ENCODE measurements around the gene NFE2.
A peak's percentile ranks its signal among the peaks of the same experiment; 100 is the strongest.
"Not testable (repeated sequence)": the region's sequence is repeated elsewhere in the genome, so short reads cannot be mapped to it uniquely, and the experiment has no call there.

The NFE2 gene

DNA sequence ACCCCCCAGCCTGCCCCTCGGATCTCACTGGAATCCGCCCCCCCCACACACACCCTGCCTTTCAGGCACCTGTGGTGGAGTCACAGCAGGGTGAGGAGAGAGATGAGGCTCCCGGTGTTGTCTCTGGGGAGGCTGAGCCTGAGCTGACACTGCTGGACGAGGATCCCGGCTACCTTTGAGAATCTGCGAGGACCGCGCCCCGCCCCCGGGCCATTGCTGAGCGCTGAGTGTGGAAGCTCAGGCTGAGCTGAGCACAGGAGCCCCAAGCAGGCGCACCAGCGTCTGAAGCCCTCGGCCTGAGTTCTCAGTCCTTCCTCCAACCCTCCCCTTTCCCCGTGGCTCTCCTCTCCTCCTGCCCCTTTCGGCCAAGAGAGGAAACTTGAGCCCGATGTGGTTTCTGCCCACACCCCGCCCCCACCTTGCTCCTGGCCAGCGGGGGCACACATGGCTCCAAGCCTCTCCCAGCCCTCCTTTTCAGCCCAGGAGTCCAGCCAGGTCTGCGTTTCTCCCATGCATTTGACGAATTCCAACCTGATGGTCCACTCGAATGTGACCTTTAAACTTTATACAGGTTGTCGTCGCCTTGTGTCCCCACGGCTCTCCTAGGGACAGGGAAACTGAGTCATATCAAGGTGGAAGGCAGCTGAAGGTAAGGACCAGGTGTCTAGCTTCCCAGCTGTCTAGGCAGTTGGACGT, at the start of gene NFE2:
Gene NFE2 (minus strand): TSS at position 284 of the 696 bp plus-strand sequence. CDS start 5,767 bp downstream, outside the sequence.
- peak; percentile 46 for DNase-seq

DNA sequence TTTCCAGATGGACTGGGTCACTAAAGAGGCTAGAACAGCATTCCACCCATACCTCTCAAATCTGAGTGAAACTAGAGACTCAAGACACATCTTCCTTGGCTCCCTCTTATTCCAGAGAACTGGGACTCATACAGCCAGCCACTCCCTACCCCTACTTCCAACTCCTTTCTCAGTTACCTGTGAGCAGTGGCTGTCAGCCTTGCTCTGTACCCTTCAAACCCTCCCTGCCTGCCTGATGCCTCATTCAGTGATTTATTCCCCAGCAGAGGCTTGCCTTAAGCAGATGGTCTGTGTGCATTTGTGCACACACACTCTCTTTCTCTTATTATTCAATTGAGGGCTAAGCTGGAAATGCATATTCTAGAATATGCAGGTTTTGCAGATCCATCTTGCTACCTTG, 48.9 kb upstream of the NFE2 start:
- no peak for DNase-seq

DNA sequence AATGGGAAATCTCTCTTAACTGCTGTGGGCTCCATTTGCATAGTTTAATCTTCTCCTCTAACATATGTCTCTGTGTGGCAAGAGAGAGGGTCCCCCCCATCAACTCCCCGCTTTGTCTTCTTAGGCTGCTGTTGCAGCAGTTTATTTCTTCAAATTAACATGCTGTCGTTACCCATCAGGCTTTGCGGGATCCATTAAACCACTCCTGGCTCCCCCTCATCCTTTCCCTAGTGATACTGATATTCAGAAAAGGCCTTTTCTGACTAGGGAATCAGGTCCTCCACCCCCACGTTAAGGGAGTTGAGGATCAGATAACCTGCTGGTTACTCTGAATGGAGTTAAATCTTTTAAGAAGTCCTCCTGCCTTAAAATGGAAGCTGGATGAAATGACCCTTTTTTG, 48.2 kb upstream of the NFE2 start:
- no peak for DNase-seq

DNA sequence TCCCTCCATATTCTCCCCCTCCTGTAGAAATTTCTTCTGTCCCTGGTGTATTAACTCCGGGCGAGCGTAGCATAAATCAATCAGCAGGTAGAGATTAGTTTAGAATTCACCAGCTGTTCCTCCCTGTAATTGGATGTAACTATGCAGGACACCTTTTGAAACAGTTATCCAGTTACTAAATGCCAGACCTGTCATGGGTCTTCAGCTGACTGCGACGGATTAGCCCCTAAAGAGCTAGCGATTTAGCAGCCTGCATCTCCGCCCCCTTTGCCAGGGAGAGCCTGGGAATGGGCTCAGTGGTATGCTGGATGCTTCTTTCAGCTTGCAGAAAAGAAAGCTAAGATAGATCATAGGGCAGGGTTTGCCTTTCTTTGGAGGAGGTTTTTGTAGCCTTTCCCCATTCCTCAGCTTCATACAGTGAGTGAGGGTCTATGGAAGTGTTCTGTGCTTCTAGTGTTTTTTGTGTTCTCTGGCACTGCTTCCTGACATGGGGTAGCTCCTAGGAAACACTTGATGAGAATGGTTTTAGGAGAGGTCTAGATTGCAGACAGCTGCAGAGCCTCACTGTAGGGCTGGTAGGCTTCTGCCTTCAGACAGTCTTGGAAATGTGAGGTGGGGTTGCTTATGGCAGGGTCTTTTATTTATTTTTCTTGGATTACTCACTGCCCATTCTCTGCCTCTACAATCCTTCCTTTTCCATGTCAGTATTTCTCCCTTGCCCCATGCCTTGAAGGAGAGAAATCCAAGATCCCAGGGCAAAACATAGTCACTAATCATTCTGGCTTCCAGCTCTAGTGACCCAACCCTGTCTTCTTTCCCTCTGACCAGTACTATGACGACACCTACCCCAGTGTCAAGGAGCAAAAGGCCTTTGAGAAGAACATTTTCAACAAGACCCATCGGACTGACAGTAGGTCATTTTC, 40.8 kb upstream of the NFE2 start:
- DNase-seq: no peak

DNA sequence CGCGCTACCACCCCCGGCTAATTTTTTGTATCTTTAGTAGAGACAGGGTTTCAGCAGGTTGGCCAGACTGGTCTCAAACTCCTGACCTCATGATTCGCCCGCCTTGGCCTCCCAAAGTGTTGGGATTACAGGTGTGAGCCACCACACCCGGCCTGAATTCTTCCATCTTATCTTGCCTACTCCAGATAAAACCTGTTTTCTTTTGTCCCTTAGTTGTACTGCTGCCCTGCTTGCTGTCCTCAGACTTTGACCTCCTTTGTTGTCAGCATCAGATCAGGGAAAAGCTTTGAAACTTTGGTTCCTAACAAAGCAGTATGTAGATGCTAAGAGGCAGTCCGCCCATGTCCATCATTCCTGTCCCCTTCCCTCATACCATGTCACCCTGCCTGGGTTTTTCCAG, 40.0 kb upstream of the NFE2 start:
- DNase-seq: no peak

DNA sequence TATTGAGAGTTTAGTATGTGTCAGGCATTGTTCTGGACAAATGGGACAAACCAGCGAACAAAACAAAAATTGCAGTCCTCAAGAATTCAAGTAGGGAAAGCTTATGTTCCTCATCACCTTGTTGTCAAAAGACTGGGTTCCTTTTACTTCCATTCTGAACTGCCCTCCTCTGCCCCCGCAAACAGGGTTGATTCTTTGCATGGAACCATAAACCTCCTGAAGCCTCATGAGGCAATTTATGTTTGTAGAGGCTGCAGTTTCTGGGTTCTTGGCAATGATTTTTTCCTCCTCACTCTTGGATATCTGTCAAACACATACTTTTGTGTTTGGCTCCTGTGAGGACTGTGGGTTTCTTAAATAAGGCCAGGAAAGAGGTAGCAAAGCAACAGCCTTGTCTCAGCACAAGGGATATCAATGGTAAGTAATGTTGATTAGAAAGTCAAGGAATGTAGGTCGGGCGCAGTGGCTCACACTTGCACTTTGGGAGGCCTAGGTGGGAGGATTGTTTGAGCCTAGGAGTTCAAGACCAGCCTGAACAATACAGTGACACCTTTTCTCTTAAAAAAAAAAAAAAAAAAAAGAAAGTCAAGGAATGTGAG, 38.0 kb upstream of the NFE2 start:
- DNase-seq: no peak

DNA sequence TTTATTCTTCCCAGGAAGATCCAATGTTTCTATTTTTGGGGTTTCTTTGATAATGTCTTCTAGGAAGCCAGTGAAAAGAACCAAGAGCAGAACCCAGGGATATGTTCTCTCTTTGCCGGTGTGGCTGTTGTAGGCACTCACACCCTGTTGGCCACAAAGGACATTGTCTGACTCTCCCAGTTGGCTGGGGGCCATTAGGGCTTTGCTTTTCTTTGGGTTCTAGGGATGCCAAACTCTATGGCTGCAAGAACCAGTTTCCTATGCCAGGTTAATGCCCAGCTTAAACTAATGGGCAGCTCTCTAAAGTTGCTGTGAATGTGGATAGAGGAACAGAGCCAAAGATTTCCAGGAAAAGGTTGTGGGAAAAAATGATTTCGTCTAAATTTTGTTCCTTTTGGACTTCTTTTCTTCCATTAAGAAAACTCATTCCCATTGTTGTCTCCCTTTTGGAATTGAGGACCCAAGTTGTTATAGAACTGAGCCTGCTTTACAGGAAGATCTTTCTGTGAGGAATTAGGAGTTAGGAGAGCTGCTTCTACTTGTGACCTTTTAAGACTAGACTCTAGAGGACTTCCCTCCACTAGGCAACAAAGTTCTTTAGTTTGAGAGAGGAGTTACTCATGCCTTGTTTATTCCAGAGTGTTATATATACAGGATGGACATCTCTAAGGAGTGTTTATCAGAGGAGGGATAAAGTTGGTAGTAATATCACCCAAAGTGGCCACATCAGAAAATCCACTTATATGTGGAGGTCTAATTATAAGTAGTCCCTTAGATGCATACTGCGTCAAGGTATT, 37.2 kb upstream of the NFE2 start:
- DNase-seq: no peak

DNA sequence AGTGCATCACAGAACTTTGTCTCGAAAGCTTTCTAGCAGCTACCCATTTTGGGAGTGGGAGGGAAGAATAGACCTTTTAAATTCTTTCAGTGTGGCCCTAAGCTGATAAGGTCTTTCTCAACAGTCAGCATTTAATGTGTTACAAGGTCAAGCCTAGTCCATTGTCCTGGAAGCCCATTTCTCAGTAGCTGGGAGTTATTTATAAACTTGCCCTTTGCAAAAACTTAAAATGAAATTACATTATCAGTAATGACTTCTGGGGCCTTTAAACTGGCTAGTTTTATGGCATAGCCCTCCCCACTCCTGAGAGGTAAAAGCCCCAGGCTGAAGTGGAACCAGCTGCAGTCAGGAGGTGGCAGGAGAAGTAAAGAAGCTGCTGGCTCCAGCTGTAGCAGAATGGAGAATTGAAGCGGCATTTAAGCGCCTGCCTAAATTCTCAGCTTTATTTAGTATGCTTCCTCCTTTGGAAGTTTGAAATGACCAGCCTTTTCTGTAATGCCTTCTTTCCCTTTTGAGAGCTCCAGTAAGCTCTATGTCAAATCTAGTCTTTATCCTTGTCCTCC, 36.5 kb upstream of the NFE2 start:
- no peak for DNase-seq

DNA sequence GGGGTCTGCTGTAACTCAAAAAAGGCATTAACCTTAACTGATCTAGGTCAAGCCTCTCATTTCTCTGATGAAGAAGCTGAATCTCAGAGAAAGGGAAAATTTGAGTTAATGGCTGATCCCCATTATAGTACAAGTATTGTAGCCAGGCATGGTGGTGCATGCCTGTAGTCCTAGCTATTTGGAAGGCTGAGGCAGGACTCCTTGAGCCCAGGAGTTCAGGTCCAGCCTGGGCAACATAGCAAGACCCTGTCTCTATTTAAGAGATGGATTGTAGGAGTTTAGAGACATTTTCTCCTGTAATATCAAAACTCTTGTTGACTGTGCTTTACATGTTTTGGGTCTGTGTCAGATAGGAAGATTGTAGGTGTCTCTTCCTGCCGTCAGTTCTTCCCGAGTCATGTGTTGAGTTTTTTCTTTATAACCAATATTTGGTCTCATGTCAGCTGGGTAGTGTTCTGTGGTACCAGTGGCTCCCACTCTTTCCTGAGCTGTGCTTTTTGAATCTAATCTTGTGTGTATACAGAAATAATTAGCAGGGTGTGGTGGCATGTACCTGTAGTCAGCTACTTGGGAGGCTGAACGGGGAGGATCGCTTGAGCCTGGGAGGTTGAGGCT, 32.7 kb upstream of the NFE2 start:
- DNase-seq: no peak

DNA sequence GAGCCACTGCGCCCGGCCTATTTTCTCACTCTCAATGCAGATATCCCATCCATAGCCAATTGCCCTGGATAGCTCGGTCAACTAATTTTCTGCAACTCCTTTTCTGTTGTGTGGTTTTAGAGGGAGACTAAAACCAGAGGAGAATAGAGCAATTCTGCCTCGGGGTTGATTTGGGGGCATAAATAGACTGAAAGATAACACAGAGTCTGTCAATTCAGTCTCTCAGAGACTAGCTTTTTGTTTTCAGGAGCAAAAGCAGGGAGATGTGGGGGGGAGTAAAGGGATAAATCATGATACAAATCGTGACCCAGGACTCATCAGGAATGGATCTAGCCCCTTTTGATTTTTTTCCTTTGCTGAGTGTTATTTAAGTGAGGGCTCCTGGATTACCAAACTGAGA, 30.6 kb upstream of the NFE2 start:
- DNase-seq: no peak

DNA sequence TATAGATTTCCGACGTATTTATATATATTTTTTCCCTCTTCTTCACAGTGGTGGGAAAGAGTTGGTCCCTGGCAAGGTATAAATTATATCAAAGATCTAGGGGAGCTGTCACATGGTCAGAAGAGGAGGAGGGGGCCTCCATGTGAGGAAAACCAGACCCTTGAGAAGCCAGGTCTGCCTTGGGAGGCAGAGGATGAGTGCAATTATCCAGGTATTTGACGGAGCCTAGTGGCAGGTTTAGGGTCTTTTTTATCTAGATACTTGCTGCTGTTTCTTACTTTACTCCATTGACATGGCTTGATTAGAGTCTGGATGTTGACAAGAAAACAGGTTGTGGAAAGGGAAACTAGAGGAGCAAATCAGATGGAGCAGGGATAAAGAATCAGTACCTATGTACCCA, 29.6 kb upstream of the NFE2 start:
- DNase-seq: no peak

DNA sequence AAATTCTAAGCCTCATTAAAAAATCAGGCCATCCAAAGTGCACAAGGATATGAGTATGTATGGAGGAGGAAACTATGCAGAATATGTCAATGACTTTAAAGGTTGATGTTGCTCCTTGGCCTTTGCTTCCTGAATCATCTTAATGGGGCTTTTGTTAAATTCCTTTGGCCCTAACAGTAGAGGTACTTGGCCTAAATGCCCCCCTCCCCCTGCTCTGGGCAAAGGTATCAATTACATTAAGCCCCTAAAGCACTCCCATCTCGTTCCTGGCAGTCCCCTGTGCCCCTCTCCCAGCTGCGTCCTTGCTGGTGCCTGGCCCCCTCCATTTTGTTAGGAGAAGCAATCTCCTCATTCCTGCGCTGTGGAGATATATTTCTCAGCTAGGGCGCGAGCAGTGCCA, 28.9 kb upstream of the NFE2 start:
- DNase-seq: no peak

DNA sequence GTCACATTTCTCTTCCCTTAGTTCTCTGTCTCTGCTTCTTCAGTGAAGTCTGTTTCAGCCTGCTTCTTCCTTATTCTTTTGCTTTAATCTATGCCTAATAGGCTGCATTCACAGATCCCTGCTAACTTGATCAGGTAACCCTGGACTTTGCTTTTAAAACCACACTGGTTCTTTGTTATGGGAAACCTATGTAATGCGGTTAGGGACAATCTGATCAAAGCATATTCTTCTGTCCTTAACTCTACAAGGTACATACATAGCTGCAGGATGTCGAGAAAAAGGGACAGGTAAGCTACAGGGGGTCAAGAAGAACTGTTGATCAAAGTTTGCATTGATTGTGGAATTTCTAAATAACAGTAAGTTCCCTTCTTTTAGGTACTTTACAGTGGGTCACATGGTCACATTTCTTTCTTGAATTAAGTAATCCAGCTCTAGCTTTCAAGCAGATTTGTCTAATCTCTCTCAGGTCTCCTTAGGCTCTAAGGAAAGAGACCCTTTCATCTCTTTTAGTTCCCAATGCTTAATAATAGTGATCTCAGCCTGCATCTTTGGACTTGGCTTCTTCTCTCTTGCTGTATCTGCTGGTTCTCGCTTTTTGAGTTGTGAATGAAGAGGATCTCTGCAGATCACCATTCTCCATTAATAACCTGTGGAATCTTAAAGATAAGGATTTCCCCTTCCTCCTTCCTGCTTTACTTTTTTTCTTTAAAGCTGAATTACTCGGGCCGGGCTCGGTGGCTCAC, 28.0 kb upstream of the NFE2 start:
- no peak for DNase-seq

DNA sequence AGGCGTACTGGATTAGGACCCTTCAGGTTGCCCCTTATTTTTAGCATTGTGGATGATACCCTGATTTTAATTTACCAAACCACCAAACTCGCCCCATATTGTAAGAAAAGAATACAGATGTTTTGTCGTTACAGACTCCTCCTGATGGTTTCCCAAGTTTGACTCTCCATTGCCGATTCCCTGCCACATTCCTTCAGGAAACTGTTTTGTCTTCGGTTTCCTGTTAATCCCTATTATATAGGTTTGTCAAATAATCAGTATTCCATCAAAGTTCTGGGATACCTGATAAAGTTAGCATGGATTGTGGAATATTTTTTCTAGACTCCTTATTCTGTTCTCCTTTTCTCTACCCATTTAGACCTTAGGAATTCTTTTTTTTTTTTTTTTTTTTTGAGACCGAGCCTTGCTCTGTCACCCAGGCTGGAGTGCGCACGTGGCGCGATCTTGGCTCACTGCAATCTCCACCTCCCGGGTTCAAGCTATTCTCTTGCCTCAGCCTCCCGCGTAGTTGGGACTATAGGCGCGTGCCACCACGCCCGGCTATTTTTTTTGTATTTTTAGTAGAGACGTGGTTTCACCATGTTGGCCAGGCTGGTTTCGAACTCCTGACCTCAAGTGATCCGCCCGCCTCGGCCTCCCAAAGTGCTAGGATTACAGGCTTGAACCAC, 24.8 kb upstream of the NFE2 start:
- not testable (repeated sequence) for DNase-seq

DNA sequence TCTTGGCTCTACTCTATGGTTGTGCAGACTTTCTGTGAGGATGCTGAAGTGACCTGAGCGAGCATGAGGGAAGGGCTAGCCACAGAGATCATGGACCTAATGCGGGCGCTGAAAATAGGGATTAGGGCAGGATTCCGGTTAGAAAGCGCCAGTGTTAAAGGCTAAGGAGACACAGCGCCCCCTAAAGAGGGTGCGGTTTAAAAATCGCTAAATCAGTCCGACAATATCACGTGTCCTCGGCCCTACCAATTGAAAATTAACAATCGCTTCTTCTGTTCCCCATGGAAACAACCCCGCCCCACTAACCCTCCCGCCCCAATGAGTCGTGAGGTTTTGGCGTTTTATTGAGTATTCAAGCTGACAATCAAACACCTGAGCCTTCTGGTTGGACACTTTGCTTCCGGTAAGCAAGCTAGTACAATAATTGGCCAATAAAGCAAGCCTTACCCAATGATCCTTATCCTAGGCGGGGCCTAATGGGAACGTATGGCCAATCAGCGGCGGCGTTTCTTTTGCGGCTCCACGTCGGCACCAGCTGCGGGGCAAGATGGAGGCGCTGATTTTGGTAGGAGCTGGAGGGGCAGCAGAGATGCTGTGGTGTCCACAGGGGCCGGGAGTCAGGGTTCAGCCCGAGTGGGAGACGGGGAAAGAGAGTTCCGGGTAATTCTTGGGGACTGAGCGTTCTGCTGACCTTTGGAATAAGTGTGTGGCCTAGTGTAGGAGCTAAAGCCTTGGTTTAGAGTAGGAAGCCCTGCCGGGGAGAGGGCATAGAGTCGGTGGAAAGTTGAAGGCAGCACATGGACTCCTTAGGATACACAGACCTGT, 24.0 kb upstream of the NFE2 start, which contains the start of gene COPZ1:
Gene COPZ1 (plus strand): TSS at position 515 of the 825 bp plus-strand sequence. CDS start 33 bp downstream, at position 548.
- peak; percentile 88 for DNase-seq

DNA sequence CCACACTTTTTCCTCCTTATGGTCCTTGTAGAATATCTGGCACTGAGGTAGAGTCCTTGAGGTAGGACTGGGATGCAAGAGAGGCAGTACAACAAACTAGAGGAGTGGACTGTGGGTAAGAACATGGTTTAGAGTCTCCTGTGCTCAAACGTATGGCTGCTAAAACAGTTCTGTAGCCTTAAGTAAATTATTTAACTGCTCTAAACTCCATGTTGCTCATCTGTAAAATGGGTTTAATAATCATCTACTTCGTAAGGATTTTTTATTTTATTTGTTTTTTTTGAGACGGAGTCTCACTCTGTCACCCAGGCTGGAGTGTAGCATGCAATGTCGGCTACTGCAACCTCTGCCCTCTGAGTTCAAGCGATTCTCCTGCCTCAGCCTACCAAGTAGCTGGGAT, 20.5 kb upstream of the NFE2 start:
- DNase-seq: no peak

DNA sequence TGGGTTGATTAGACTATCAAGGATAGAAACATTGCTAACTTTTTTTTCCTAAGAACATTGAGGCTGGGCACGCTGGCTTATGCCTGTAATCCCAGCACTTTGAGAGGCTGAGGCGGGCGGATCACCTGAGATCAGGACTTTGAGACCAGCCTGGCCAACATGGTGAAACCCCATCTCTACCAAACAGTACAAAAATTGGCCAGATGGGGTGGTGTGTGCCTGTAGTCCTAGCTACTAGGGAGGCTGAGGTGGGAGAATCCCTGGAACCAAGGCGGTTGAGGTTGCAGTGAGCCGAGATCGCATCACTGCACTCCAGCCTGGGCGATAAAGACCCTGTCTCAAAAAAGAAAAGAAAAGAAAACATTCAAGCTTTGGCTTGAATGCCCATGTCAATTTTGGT, 11.5 kb upstream of the NFE2 start:
- not testable (repeated sequence) for DNase-seq

DNA sequence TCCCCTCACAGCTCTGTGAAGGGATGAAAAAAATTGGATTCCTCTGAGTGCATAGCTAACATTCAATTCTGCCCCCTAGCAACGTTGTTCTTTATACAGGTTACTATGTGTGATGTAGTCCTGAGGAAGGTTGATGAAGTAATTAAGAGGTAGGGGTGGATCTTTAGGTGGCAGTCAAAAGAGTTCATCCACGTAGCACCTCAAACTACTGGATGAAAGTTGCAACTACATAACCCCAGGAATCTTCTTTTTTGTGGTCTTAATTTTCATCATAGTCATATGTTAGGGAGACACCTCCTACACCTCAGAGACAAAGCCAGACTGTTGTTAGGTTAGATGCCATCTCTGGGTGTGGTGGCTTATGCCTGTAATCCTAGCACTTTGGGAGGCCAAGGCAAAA, 10.2 kb upstream of the NFE2 start:
- no peak for DNase-seq

DNA sequence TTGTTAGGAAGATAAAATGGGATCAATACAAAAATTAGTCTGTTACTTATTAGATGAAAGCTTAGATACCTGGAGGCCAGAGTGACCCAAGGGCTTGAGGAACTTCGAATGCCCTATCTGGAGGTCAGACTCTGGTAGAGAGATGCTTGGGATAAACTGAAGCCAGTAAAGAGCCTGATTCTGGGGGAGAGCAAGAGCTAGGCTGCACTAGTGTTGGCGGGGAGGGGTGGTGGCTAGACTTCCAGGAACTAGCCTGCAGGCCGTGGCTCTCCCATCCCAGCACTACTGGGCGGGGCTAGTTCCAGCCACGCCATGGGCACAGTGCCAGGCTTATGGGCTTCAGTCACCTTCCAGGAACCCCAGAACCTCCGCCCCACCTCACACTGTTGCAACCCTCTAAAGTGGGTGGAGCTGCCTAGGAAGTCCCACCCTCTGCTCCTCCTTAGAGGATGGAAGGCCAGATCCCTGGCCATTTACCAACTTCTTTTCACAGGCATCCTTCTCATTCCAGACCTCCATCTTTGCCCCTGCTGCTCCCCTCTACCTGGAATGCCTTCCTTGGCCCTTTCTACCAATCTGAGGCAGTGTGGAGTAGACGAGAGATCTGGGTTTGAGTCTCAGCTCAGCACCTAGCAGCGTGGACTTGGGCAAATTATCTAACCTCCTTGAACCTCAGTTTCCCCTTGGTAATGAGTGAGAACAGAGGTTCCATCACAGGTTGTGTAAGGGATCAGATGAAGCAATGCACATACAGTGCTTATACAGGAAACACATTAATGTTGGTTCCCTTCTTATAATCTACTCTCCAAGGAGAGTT, 6.3 kb upstream of the NFE2 start:
- DNase-seq: no peak

Data from stimulated activated CD4-positive, alpha-beta T cell treated with anti-CD3 and anti-CD28 coated beads, Interleukin-4, amount 100 ng/mL, for 1 hour (primary cell).